SH-SY5Y (cell line): ENCODE data around the gene LRMDA.

Experiments
- GATA2 ChIP-seq: IDR thresholded peaks from 2 replicates; pipeline ENCODE4 v1.6.1; 2011; ENCODE audit warnings: mild to moderate bottlenecking, low read depth, low read length
- GATA3 ChIP-seq: IDR thresholded peaks from 2 replicates; pipeline ENCODE4 v1.6.1; 2011; ENCODE audit warnings: low read depth, mild to moderate bottlenecking, low read length, moderate library complexity

- peak; percentile 100 for TF ChIP-seq GATA2
- peak; percentile 91 for TF ChIP-seq GATA3
Observed at GRCh38 chr10:76111986-76112825, 680.8 kb downstream of the LRMDA start.
